IMR-90 (cell line): ENCODE data around the gene SCML2. TPM values are rescaled to one million over a fixed set of nuclear protein-coding genes. Genes with fewer than 3 reads are reported as not detected.

Experiments
- ATAC-seq: fragments of 200-7000 bp; cut with Tn5 transposase; 2 replicates; pipeline ENCODE4 v1.9.1; 2020; ENCODE audit warnings: low read depth, mild to moderate bottlenecking, moderate library complexity
- BruUV-seq: library from RNA; stranded (reverse); fragments of 400-500 nt; replicated peaks from 2 replicates; lab custom pipeline; 2021; lab: Mats Ljungman, UMichigan
- CTCF ChIA-PET: fragments of 300-600 bp; formaldehyde crosslinking; extraction: SDS; loops from one replicate; lab custom pipeline; 2021; ENCODE audit warnings: antibody characterized with exemption; lab: Yijun Ruan, JAX
- POLR2A ChIA-PET: fragments of 300-600 bp; sonication (Branson Sonifier 250); formaldehyde crosslinking; loops from one replicate; lab custom pipeline; 2022; ENCODE audit warnings: antibody characterized with exemption; ENCODE audit not compliant: unreplicated experiment; lab: Charles Lee
- DNase-seq: peaks from one replicate; pipeline ENCODE4 v3.0.0; 2013
- H2AFZ ChIP-seq: replicated peaks from 2 replicates; pipeline ENCODE3; 2013; ENCODE audit warnings: low read length, mild to moderate bottlenecking; ENCODE audit not compliant: poor library complexity
- H2AK5ac ChIP-seq: 2 replicates; pipeline ENCODE4 v1.6.1; 2013; ENCODE audit warnings: low read depth, low read length, inconsistent platforms
- H2AK9ac ChIP-seq: replicated peaks from 2 replicates; pipeline ENCODE3; 2013; ENCODE audit warnings: mild to moderate bottlenecking, low read depth, low read length, moderate library complexity; ENCODE audit not compliant: poor library complexity
- H2BK120ac ChIP-seq: 2 replicates; pipeline ENCODE4 v1.6.1; 2013; ENCODE audit warnings: low read depth, low read length, inconsistent platforms
- H2BK15ac ChIP-seq: 3 replicates; pipeline ENCODE4 v1.6.1; 2013; ENCODE audit warnings: low read depth, low read length, inconsistent platforms
- H2BK20ac ChIP-seq: 2 replicates; pipeline ENCODE4 v1.6.1; 2013; ENCODE audit warnings: low read depth, mild to moderate bottlenecking, inconsistent platforms, low read length, moderate library complexity
- H2BK5ac ChIP-seq: 2 replicates; pipeline ENCODE4 v1.6.1; 2013; ENCODE audit warnings: mild to moderate bottlenecking, low read depth, low read length, inconsistent platforms; ENCODE audit not compliant: poor library complexity, severe bottlenecking
- H3K14ac ChIP-seq: replicated peaks from 2 replicates; pipeline ENCODE4 v1.6.1; 2013; ENCODE audit warnings: low read depth, low read length, inconsistent platforms
- H3K18ac ChIP-seq: 2 replicates; pipeline ENCODE4 v1.6.1; 2013; ENCODE audit warnings: low read depth, low read length, control low read depth
- H3K23ac ChIP-seq: 2 replicates; pipeline ENCODE4 v1.6.1; 2013; ENCODE audit warnings: low read depth, low read length, inconsistent platforms
- H3K27ac ChIP-seq: 2 replicates; pipeline ENCODE4 v1.5.1; 2013; ENCODE audit warnings: mild to moderate bottlenecking, control low read depth, low read length; ENCODE audit not compliant: insufficient read depth
- H3K27me3 ChIP-seq: 2 replicates; pipeline ENCODE4 v1.6.1; 2013; ENCODE audit warnings: low read length; ENCODE audit not compliant: control insufficient read depth, insufficient read depth
- H3K36me3 ChIP-seq: 2 replicates; pipeline ENCODE4 v1.6.1; 2013; ENCODE audit warnings: low read length, mixed read lengths; ENCODE audit not compliant: control insufficient read depth, insufficient read depth
- H3K4ac ChIP-seq: 2 replicates; pipeline ENCODE4 v1.6.1; 2013; ENCODE audit warnings: low read depth, low read length, inconsistent platforms
- H3K4me1 ChIP-seq: 2 replicates; pipeline ENCODE4 v1.6.1; 2013; ENCODE audit warnings: low read length, mixed read lengths; ENCODE audit not compliant: control insufficient read depth, insufficient read depth
- H3K4me2 ChIP-seq: 2 replicates; pipeline ENCODE4 v1.6.1; 2013; ENCODE audit warnings: low read depth, mild to moderate bottlenecking, control low read depth, low read length, moderate library complexity
- H3K4me3 ChIP-seq: 2 replicates; pipeline ENCODE4 v1.5.1; 2013; ENCODE audit warnings: low read depth, mild to moderate bottlenecking, control low read depth, low read length, moderate library complexity; ENCODE audit not compliant: insufficient read depth
- H3K56ac ChIP-seq: 2 replicates; pipeline ENCODE4 v1.6.1; 2013; ENCODE audit warnings: low read length, inconsistent platforms; ENCODE audit not compliant: insufficient read depth; ENCODE audit errors: extremely low read depth
- H3K79me1 ChIP-seq, 2 experiments: 2 replicates each; pipeline ENCODE4 v1.6.1; 2013; ENCODE audit warnings: low read length in 2 of 2, inconsistent platforms in 1 of 2, low read depth in 1 of 2
- H3K9ac ChIP-seq: 2 replicates; pipeline ENCODE4 v1.6.1; 2013; ENCODE audit warnings: low read depth, low read length, control low read depth
- H3K9me1 ChIP-seq: 2 replicates; pipeline ENCODE4 v1.6.1; 2013; ENCODE audit warnings: low read length, inconsistent platforms; ENCODE audit not compliant: insufficient read depth
- H3K9me3 ChIP-seq: 2 replicates; pipeline ENCODE4 v1.6.1; 2013; ENCODE audit warnings: low read length; ENCODE audit not compliant: control insufficient read depth, insufficient read depth
- H4K20me1 ChIP-seq: 2 replicates; pipeline ENCODE4 v1.6.1; 2013; ENCODE audit warnings: low read length, inconsistent platforms; ENCODE audit not compliant: insufficient read depth
- H4K5ac ChIP-seq: 2 replicates; pipeline ENCODE4 v1.6.1; 2013; ENCODE audit warnings: mild to moderate bottlenecking, low read depth, low read length, control low read depth
- H4K8ac ChIP-seq, 2 experiments: 2 replicates each; pipeline ENCODE4 v1.6.1; 2013; ENCODE audit warnings: low read depth in 2 of 2, low read length in 2 of 2, control low read depth in 1 of 2, inconsistent platforms in 1 of 2
- H4K91ac ChIP-seq: 2 replicates; pipeline ENCODE4 v1.6.1; 2013; ENCODE audit warnings: low read depth, low read length, inconsistent platforms; ENCODE audit not compliant: insufficient read depth
- BHLHE40 ChIP-seq: fragments of 150-350 bp; IDR thresholded peaks from 2 replicates; pipeline ENCODE4 v1.6.1; 2016; ENCODE audit warnings: mild to moderate bottlenecking, low read depth, low read length
- CEBPB ChIP-seq: IDR thresholded peaks from 2 replicates; pipeline ENCODE4 v1.6.1; 2012; ENCODE audit warnings: low read depth, low read length, improper control_type of control experiment
- FOS ChIP-seq: fragments of 150-350 bp; IDR thresholded peaks from 2 replicates; pipeline ENCODE4 v1.6.1; 2016; ENCODE audit warnings: low read depth, low read length
- MAFK ChIP-seq: IDR thresholded peaks from 2 replicates; pipeline ENCODE4 v1.6.1; 2012; ENCODE audit warnings: low read depth, low read length, improper control_type of control experiment
- MAZ ChIP-seq: IDR thresholded peaks from 2 replicates; pipeline ENCODE4 v1.6.1; 2012; ENCODE audit warnings: low read depth, mild to moderate bottlenecking, low read length, improper control_type of control experiment, moderate library complexity, borderline replicate concordance
- NFE2L2 ChIP-seq: fragments of 150-350 bp; IDR thresholded peaks from 2 replicates; pipeline ENCODE4 v1.6.1; 2016; ENCODE audit warnings: low read depth, mild to moderate bottlenecking, low read length
- RFX5 ChIP-seq: IDR thresholded peaks from 2 replicates; pipeline ENCODE4 v1.8.0; 2012; ENCODE audit warnings: low read depth, mild to moderate bottlenecking, low read length, moderate library complexity
- WGBS, 2 experiments: methylation state at CpG; one replicate each; pipeline versions ENCODE4 v1.1.5 to v1.1.7; 2013; ENCODE audit warnings: missing lambda C conversion rate in 2 of 2; ENCODE audit not compliant: insufficient read length in 1 of 2; ENCODE audit errors: extremely low coverage in 2 of 2; 5-methylcytosine and 5-hydroxymethylcytosine counted together
- dilution Hi-C: fragments of 300-500 bp; cut with HindIII; formaldehyde crosslinking; loops from one replicate; pipeline ENCODE4 v1.14.3; 2018; ENCODE audit warnings: low sequenced_read_pairs; ENCODE audit not compliant: unreplicated experiment
- in situ Hi-C: fragments of 300-500 bp; cut with MboI; formaldehyde crosslinking; loops from 3 replicates; pipeline ENCODE4 v1.14.3; 2019; ENCODE audit warnings: low sequenced_read_pairs, inconsistent platforms, mixed read lengths
- intact Hi-C: fragments of 100-400 bp; cut with micrococcal nuclease; formaldehyde crosslinking; loops from 2 replicates; pipeline ENCODE4 v1.10.0; 2022
- polyA plus RNA-seq, 3 experiments: library from polyadenylated mRNA; depleted of rRNA; stranded (reverse); fragments of >200 nt; gene quantifications; 2 replicates each; pipeline ENCODE4 v1.2.3, GENCODE V29; 2012; ENCODE audit warnings: low replicate concordance in 1 of 3
- total RNA-seq: library from RNA; depleted of rRNA; stranded (reverse); fragments of >200 nt; gene quantifications from 2 replicates; pipeline ENCODE4 v1.2.3, GENCODE V29; 2012
- TF ChIP-seq, protein P1 (sequence below): fragments of 150-350 bp; IDR thresholded peaks from 2 replicates; pipeline ENCODE4 v1.6.1; 2017; ENCODE audit warnings: mild to moderate bottlenecking, antibody characterized with exemption, low read length, low read depth

Gene SCML2
- total and polyA plus RNA-seq, 2 of the 4 experiments (the other 2 are of a cell fraction), result 1.3 to 1.7 TPM

DNA sequence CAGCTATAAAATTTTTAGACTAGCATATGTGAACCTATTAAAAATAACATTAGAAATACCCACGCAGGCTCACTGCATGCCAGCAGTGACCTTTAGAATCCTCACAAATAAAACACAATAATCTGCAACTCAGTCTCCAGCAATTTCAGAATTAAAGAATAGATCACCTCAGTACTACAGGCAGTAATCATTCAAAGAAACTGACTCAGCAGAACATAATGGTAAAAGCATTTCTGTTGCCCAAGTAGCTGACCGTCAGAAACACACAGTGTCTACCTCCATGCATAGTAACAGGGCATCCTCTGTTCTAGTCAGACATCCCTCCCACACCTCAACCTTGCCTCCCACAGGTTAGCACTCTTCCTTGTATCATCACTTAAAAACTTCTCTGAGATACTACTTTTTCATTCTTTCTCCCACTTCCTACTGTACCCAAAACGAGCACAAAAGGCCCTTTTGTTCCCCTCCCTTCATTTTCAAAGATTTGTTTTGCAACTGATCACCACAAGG, 68.1 kb downstream of the SCML2 start:
- Histone ChIP-seq H3K4me2 (no peak overlapping the region), H3K14ac (no peak overlapping the region), H3K27ac (no peak overlapping the region), H3K27me3 (no peaks in the 10 kb centered on the region), H3K4me3 (no peak overlapping the region), H3K4ac (no peak overlapping the region), H2BK15ac (no peak overlapping the region), H3K23ac (no peak overlapping the region), H3K56ac (no peak overlapping the region), H2AK5ac (no peak overlapping the region), H2BK120ac (no peak overlapping the region), H3K18ac (no peak overlapping the region), H3K36me3 (no peaks in the 10 kb centered on the region), H2AFZ (no peak overlapping the region), H3K4me1 (no peaks in the 10 kb centered on the region), H3K9me1 (no peaks in the 10 kb centered on the region), H4K91ac (no peak overlapping the region), H3K79me1 (no peaks in the 10 kb centered on the region), H2BK5ac (no peak overlapping the region), H3K9me3 (no peaks in the 10 kb centered on the region), H4K20me1 (no peaks in the 10 kb centered on the region), H2AK9ac (no peak overlapping the region), H3K9ac (no peak overlapping the region), H2BK20ac (no peak overlapping the region), H4K5ac (no peak overlapping the region), H4K8ac (no peak overlapping the region)
- ChIA-PET CTCF (no interaction called here), POLR2A (no interaction called here)
- dilution Hi-C loops, result no loop called here
- no TSS peak for BruUV-seq
- no peak for ATAC-seq
- DNase-seq, result no peak
- intact Hi-C loops, result no loop called here
- in situ Hi-C loops, result no loop called here
- 63% methylated on average over 1 of the region's 3 CpGs; no CpG with 5 or more reads in 1 of the 2 experiments for WGBS, 2 experiments
- no peak for TF ChIP-seq CEBPB
- TF ChIP-seq MAZ, result no peak
- TF ChIP-seq RFX5, result no peak
- TF ChIP-seq BHLHE40, result no peak
- TF ChIP-seq, protein P1, sequence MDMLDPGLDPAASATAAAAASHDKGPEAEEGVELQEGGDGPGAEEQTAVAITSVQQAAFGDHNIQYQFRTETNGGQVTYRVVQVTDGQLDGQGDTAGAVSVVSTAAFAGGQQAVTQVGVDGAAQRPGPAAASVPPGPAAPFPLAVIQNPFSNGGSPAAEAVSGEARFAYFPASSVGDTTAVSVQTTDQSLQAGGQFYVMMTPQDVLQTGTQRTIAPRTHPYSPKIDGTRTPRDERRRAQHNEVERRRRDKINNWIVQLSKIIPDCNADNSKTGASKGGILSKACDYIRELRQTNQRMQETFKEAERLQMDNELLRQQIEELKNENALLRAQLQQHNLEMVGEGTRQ, result no peak
- TF ChIP-seq MAFK, result peak; percentile 21; the same call in 1 of the 2 replicates
- no peak for TF ChIP-seq FOS
- no peak for TF ChIP-seq NFE2L2
